Tibial nerve (tissue), 4 donors: Measurements from ENCODE around the gene FUT4.

Source experiments
- CTCF ChIP-seq, 5 experiments: fragments of 200-600 bp in 3 of 5; fragments of 450-650 bp in 2 of 5; sonication (generic) in 3 of 5; IDR thresholded peaks; one replicate each; pipeline ENCODE4 v1.5.1; 2016 to 2019; ENCODE audit warnings: antibody characterized with exemption in 5 of 5, mild to moderate bottlenecking in 3 of 5, moderate library complexity in 2 of 5
- EP300 ChIP-seq, 2 donors: sonication (generic); formaldehyde crosslinking; IDR thresholded peaks; one replicate each; pipeline ENCODE4 v1.6.1; 2017; ENCODE audit warnings: antibody characterized with exemption in 2 of 2, mild to moderate bottlenecking in 1 of 2
- POLR2A ChIP-seq, 2 donors: fragments of 450-650 bp; IDR thresholded peaks; one replicate each; pipeline ENCODE4 v1.6.1; 2017; ENCODE audit warnings: antibody characterized with exemption in 2 of 2, mild to moderate bottlenecking in 2 of 2, moderate library complexity in 2 of 2

GRCh38 chr11:94504689-94505293, 38.9 kb upstream of the FUT4 start:
- peak; percentile 56 to 69 (median 61) for TF ChIP-seq CTCF (IDR thresholded peaks at IDR 0.05)
- no peak for TF ChIP-seq POLR2A (IDR thresholded peaks at IDR 0.05)
- no peak for TF ChIP-seq EP300 (IDR thresholded peaks at IDR 0.05)
